Ovary (tissue), 3 donors: ENCODE results near the gene YWHAB.

ENCODE experiments used
- CTCF ChIP-seq, 3 donors: fragments of 450-650 bp in 2 of 3; fragments of 200-600 bp in 1 of 3; IDR thresholded peaks; one replicate each; pipeline versions ENCODE4 v1.5.1 to v1.8.0; 2016 to 2022; ENCODE audit warnings: antibody characterized with exemption in 3 of 3, mild to moderate bottlenecking in 1 of 3
- EP300 ChIP-seq: sonication (generic); formaldehyde crosslinking; IDR thresholded peaks from one replicate; pipeline ENCODE4 v1.6.1; 2017; ENCODE audit warnings: antibody characterized with exemption
- POLR2A ChIP-seq: fragments of 450-650 bp; IDR thresholded peaks from one replicate; pipeline ENCODE4 v1.6.1; 2017; ENCODE audit warnings: antibody characterized with exemption, mild to moderate bottlenecking, moderate library complexity
- donor health status: DM: no; HTN: no; CAD: no.

- TF ChIP-seq CTCF (IDR thresholded peaks at IDR 0.05), result no peak
- no peak for TF ChIP-seq POLR2A
- TF ChIP-seq EP300, result no peak
These were observed 45.1 kb downstream of the YWHAB start for GRCh38 chr20:44930517-44931168.
